DMS 273 (cell line): ENCODE measurements around the gene PTGER3.

ENCODE experiments used
- DNase-seq: peaks from one replicate; lab custom pipeline; 2025; ENCODE audit not compliant: unreplicated experiment; lab: John Stamatoyannopoulos, UW

Gene PTGER3

GRCh38 chr1:71053146-71053545 is 5.5 kb upstream of the PTGER3 start:
- no peak for DNase-seq

DNA sequence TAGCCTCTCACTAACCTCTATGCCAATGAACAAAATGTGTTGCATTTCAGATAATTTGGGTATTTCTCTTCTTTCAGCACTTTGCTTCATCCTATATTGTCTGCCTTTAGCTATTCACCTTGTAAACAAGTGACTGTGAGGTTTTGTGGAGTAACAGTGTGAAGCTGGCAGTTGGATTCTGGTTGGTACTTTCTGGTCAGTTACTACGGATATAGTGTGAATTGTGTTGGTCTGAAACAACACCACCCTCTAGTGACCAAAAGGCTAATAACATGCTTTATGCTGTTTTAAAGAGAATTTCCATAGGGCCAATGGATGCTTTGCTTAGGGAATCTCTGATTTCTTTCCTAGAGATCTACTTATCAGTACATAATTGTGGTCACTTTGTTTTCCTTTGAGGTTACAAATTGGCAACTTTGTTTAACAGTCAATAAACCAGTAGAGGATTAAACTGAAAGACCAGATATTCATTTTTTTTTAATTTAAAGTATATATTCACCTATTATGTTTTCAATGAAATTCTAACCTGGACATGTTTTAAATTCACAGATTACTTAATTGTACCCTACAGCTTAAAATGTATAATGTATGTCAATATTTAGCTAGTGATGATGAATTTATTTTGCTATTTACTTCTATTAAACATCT is 2.5 kb upstream of the PTGER3 start:
- peak; percentile 84 for DNase-seq

- peak; percentile 52 for DNase-seq
Observed at GRCh38 chr1:71046891-71047634, 553 bp downstream of the PTGER3 start.

GRCh38 chr1:71045463-71046028 is 2.1 kb downstream of the PTGER3 start:
- no peak for DNase-seq

GRCh38 chr1:71044833-71045232 is 2.8 kb downstream of the PTGER3 start:
- no peak for DNase-seq

DNA sequence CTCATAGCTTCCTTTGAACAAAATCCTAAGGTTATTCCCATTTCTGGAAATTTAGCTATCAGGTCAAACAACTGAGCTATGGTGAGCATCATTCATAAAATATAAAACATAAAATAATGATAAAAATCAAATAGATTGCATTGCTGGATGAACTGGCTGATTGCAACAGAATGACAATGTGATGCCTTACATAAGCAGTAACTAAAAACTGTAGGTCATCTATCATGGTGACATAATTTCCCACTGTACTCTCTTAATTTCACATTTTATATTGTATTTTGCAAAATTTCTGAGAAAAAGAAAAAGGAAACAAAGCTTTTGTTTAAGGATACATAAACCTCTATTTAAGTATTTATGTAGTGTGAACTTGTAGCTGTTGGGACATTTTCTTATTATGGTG is 4.6 kb downstream of the PTGER3 start:
- DNase-seq, result no peak

GRCh38 chr1:71041806-71042205 is 5.8 kb downstream of the PTGER3 start:
- no peak for DNase-seq

DNA sequence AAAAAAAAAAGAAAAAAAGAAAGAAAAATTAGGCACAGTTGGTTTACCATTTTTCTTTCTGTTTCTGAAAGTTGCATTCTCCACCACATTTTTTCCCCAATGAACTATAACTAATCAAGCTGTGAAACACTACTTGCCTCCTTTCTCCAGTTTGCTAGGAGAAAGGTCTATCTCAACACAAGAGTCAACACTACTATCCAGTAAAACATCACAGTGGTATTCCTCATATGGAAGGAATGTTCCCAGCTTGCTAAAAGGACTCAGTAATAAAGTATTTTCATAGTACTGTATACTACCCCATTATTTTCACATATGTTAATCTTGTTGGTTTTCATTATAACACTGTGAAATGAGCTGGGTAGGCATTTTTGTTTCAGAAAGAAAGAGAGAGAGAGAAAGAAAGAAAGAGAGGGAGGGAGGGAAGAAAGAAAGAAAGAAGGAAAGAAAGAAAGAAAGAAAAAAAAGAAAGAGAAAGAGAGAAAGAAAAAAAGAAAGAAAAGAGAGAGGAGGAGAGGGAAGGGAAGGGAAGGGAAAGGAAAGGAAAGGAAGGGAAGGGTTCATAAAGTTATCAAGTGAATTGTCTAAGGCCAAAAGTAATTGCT is 7.9 kb downstream of the PTGER3 start:
- DNase-seq, result no peak

DNA sequence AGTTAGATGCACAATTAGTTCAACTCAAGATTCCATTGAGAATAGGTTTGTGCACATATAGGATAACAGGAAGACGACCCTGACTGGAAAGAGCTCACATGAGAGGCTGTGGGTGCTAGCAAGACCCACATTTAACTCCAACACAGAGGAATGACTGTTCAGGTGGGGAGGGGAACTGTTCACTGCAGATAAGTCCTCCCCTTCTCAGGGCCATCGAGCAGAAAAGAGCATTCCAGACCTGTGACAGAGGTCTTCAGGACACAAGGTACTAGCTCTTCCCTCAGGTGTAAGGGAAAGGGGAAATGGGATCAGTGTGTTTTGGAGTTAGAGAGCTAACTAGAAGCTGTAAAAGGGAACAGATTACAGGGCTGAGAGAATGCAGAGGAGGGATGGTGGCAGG is 8.7 kb downstream of the PTGER3 start:
- no peak for DNase-seq

- DNase-seq, result no peak
Observed at GRCh38 chr1:71037829-71038620, 9.6 kb downstream of the PTGER3 start.

- DNase-seq, result no peak
Observed at GRCh38 chr1:71037066-71037465, 10.6 kb downstream of the PTGER3 start.

GRCh38 chr1:71033136-71033535 is 14.5 kb downstream of the PTGER3 start:
- no peak for DNase-seq

GRCh38 chr1:71031426-71031825 is 16.2 kb downstream of the PTGER3 start:
- no peak for DNase-seq

DNA sequence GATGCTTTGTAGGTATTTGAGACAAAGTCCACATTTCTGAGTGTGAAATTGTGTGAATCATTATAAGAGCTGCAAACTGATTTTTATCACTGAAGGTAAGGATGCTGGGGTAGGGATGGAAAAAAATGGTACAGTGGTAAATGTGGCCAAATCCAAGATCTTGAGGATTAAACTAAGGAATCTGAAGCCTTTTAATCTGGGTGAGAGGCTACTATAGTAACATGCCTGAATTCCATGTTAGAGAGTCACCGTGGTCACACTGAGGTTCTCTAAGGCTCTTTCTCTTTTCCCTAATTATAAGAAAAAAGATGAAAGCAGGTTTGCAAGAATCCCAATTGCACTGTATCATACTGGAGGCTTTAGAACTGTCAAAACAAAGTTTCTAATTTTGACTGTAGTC is 17.6 kb downstream of the PTGER3 start:
- no peak for DNase-seq

DNA sequence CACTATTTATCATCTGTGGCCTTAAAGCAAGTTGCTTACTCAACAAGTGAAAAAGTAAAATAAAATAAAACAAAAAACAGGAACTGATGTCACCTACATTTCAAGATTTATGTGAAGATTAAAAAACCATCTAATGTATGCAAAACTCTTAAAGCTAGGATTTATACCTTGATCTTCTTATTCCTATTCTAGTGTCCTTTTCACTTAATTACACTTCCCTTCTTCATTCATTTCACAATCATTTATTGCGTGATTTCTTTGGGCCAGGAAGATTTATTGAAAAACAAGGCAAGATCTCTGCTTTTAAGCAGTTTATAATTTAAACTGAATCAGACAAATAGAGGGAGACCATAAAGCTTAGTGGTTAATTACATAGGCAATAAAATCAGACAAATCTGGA is 18.6 kb downstream of the PTGER3 start:
- no peak for DNase-seq

DNA sequence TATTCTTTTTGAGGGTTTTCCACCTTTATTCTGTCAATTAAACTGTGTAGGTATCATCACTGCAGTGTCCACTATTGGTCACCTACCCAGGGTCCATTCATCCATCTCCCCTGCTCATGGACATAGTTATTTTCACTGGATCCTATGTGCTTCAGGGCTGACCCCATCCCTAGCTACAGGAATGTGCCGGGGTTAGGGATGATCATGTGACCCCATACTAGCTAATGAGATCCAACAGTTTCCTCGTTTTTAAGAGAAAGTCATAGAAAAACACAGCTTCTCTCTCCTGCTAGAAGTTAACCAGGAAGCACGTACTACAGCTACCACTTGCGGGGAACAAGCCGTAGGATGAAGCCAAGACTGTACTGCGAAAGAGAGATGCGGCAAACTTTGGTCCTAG is 19.6 kb downstream of the PTGER3 start:
- DNase-seq, result no peak

DNA sequence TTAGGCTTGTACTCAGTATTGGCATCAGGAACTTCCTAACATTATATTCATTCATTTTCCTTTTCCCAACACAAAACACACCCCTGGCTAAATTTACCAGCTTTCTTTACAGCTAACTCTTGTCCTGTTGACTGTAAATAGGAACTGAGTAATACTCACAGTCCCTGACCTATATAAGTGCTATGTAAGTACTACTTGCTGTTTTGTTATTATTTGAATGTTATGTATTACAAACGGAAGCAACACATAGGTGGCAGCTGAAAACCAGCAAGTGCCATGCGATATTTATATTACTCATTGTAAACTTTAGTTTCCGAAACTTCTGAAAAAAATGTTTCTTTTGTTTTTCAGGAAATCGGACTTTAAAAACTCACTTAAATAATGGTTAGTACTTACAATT is 21.5 kb downstream of the PTGER3 start:
- no peak for DNase-seq

DNA sequence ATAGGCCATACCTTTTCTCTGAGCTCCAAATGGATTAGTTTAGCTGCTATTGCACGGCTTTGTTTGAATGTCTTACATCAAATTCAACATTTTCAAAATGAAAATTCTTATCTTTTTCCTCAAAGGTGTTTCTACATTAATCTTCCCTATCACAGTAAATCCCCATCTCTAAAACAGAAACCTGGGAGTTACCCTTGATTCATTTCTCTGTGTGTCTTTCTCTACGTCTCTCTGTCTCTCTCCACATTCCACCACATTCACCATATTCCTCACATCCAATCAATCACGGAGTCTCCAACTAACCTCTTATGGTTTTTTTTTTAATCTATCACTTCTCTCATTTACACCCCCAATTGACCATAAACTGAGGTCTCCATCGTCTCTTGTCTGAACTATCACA is 24.1 kb downstream of the PTGER3 start:
- DNase-seq, result no peak

- DNase-seq, result no peak
Observed at GRCh38 chr1:71019233-71019969, 28.2 kb downstream of the PTGER3 start.

- no peak for DNase-seq
Observed at GRCh38 chr1:71018791-71019190, 28.8 kb downstream of the PTGER3 start.

GRCh38 chr1:71015745-71016144 is 31.9 kb downstream of the PTGER3 start:
- DNase-seq, result no peak
